HG03064 (cell line): ENCODE measurements around the gene PRPH.
"Not testable (repeated sequence)": the region's sequence is repeated elsewhere in the genome, so short reads cannot be mapped to it uniquely, and the experiment has no call there.

Source experiments
- ATAC-seq: cut with Tn5 transposase; IDR thresholded peaks from one replicate; pipeline ENCODE4 v1.9.1; 2021; ENCODE audit warnings: low read depth; ENCODE audit not compliant: unreplicated experiment

PRPH gene

DNA sequence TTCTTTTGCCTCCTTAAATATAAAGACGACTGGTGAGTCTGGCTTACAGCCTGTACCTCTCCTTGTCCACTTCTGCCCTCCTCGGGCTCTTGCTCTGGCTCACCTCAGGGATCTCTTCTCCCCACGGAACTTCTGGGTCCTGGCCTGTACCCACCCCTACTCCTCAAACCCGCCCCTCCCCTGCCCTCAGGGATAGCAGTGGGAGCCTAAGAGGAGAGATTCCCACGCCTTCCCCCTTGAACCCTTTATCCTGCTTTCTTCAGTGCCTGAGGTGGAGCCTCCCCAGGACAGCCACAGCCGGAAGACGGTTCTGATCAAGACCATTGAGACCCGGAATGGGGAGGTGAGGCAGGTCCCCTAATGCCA is 2.7 kb downstream of the PRPH start:
- no peak for ATAC-seq

DNA sequence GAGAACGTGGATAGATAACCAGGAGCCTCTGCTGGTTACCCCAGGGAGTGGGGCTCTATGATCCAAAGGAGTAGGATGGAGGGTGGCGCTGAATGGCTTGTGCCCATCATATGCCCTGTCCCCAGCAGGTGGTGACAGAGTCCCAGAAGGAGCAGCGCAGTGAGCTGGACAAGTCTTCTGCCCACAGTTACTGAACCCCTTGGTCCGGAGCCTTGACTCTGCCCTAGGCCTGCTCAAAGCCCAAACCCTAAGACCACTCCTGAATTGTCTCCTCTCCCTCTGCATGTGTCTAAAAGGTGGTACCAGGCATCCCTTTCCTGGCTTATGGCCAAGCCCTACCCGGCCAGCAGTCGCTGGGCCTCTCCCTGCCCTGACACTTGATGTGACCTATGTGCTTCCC is 3.2 kb downstream of the PRPH start:
- ATAC-seq, result no peak

DNA sequence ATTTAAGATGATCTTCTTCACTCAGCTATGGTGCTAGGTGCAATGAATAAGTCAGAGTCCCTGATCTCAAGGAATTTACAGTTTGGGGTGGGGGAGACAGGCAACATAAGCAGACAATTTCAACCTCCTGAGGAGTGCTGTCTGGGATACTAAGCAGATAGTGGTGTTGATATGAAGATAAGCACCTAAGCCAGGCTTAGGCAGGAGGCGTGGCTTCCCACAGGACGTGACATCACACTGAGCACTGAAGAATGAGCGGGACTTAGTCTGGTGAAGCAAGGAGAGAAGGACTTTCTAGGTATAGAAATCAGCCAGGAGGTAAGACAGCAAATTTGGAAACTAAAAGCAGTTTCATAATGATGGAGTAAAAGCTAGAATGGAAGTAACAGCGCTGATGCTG is 6.8 kb downstream of the PRPH start:
- ATAC-seq, result no peak

- no peak for ATAC-seq
These were observed 9.2 kb downstream of the PRPH start for GRCh38 chr12:49304161-49304560.

GRCh38 chr12:49305762-49306510 is 11.0 kb downstream of the PRPH start:
- ATAC-seq, result no peak

DNA sequence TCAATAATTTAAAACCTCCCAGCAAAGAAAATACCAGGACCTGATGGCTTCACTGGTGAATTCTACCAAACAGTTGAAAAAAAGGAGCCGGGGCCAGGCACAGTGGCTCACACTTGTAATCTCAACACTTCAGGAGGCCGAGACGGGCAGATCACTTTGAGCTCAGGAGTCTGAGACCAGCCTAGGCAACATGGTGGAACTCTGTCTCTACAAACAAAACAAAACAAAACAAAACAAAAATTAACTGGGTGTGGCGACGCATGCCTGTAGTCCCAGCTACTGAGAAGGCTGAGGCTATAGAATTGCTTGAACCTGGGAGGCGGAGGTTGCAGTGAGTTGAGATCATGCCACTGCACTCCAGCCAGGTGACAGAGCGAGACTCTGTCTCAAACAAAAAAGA is 14.4 kb downstream of the PRPH start:
- ATAC-seq, result no peak

DNA sequence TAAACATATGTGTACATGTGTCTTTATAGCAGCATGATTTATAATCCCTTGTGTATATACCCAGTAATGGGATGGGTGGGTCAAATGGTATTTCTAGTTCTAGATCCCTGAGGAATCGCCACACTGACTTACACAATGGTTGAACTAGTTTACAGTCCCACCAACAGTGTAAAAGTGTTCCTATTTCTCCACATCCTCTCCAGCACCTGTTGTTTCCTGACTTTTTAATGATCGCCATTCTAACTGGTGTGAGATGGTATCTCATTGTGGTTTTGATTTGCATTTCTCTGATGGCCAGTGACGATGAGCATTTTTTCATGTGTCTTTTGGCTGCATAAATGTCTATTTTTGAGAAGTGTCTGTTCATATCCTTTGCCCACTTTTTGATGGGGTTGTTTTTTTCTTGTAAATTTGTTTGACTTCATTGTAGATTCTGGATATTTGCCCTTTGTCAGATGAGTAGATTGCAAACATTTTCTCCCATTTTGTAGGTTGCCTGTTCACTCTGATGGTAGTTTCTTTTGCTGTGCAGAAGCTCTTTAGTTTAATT is 15.6 kb downstream of the PRPH start:
- not testable (repeated sequence) for ATAC-seq

GRCh38 chr12:49314811-49315210 is 19.9 kb downstream of the PRPH start:
- ATAC-seq, result no peak

DNA sequence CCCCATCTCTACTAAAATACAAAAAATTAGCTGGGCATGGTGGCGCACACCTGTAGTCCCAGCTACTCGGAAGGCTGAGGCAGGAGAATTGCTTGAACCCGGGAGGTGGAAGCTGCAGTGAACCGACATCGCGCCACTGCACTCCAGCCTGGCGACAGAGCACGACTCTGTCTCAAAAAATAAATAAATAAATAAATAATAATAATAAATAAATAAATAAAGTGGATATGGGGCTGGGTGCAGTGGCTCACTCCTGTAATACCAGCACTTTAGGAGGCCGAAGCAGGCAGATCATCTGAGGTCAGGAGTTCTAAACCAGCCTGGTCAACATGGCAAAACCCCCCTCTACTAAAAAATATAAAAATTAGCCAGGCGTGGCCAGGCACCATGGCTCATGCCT is 22.2 kb downstream of the PRPH start:
- not testable (repeated sequence) for ATAC-seq

DNA sequence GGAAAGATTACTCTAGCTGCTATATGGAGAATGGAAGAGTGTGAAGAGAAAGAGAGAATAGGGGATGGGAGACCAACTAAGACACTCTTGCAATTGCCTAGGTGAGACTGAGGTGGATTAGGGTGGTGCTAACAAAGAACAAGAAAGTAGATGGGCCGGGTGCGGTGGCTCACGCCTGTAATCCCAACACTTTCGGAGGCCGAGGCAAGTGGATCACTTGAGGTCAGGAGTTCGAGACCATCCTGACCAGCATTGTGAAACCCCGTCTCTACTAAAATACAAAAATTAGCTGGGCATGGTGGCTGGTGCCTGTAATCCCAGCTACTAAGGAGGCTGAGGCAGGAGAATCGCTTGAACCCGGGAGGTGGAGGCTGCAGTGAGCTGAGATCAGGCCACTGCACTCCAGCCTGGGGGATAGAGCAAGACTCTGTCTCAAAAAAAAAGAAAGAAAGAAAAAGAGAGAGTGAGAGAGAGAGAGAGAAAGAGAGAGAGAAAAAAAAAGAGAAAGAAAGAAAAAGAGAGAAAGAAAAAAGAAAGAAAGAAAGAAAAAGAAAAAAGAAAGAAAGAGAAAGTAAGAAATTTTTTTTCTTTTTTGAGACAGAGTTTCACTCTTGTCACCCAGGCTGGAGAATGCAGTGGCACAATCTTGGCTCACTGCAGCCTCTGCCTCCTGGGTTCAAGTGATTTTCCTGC is 25.6 kb downstream of the PRPH start:
- ATAC-seq, result not testable (repeated sequence)

DNA sequence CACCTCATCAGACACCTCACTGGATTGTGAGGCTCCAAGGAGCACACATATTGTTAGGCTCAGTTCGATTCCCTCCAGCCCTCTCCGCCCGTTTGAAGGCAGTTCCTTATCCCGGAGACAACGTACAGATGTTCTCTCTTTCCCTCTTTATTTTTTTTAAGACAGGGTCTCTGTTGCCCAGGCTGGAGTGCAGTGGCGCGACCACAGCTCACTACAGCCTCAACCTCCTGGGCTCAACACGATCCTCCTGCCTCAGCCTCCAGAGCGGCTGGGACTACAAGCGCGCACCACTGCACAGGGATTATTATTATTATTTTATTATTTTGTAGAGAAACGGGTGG is 27.4 kb downstream of the PRPH start:
- no peak for ATAC-seq

DNA sequence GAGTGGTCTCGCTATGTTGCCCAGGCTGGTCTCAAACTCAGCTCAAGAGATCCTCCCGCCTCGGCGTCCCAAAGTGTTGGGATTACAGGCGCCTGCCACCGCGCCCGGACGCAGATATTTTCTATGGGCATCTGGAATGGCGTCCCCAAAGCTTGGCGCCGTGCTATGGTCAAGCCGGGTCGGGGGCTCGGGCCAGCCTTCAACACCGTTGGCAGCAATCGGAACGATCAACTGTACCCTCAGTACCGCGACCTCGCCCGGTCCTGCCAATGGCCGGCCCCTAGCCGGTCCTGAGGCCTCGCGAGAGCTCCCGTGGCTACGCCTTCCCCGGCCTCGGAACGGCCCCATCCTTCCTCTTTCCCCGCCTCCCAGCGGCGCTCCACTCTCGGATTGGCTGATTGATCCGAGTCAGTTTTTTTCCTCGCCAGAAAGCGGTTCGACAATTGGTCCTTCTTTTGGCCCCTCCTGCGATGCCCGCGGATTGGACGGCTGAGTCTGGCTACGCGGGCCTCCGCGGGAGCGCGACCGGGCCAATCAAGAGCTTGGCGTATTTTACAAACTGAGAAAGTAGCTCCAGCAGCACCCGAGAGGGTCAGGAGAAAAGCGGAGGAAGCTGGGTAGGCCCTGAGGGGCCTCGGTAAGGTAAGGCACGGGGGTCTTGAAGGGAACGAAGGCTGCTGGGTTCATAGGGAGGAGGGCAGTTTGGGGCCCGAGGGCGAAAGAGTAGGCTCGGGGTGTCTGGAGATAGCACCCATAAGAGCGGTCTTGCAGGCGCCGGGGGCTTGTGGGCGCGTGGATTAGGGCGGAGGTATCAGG is 28.0 kb downstream of the PRPH start, which contains the start of gene TROAP:
Gene TROAP (plus strand): TSS at position 548 of the 816 bp plus-strand sequence. CDS start 354 bp downstream, outside the sequence.
- ATAC-seq, result peak; percentile 96

DNA sequence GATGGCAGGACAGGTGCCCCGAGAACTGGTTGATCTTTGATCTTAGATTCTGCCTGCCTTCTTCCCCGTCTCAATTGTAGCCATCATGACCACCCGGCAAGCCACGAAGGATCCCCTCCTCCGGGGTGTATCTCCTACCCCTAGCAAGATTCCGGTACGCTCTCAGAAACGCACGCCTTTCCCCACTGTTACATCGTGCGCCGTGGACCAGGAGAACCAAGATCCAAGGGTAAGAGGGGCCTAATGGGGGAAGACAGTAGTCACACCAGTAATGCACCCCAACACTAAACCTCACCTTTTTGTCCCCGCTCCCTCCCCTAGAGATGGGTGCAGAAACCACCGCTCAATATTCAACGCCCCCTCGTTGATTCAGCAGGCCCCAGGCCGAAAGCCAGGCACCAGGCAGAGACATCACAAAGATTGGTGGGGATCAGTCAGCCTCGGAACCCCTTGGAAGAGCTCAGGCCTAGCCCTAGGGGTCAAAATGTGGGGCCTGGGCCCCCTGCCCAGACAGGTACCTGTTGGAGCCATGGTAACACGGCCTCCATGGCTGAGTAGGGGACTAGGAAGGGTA is 28.7 kb downstream of the PRPH start:
- no peak for ATAC-seq

DNA sequence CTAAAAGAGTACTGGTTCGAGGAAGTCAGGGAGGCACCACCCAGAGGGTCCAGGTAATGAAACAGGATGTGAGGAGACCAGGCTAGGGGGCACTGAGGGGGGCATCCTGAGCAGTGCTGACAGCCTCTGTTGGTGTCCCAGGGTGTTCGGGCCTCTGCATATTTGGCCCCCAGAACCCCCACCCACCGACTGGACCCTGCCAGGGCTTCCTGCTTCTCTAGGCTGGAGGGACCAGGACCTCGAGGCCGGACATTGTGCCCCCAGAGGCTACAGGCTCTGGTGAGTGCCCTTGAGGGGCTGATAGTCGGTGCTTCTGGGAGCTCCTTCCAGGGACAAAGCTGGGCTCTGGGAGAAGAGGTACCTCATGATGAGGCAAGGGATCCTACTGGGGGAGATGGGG is 30.7 kb downstream of the PRPH start:
- ATAC-seq, result no peak

DNA sequence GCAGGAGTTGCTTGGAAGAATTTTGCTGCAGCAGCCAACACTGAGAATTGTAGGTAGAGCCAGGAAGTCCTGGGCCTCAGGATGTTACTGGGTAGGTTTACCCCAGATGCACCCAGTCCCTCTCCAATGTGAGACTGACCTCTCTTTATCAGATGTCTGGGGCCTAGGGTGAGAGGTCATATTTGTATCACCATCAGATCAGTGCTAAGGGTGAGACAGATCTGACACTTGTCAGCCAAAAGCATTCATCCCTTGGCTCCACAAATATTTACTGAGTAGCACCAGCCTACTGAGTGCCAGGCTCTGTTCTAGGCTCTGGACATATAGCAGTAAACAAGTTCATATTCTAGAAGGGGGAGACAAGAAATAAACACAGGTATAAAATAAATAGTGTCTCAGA is 32.4 kb downstream of the PRPH start:
- no peak for ATAC-seq

DNA sequence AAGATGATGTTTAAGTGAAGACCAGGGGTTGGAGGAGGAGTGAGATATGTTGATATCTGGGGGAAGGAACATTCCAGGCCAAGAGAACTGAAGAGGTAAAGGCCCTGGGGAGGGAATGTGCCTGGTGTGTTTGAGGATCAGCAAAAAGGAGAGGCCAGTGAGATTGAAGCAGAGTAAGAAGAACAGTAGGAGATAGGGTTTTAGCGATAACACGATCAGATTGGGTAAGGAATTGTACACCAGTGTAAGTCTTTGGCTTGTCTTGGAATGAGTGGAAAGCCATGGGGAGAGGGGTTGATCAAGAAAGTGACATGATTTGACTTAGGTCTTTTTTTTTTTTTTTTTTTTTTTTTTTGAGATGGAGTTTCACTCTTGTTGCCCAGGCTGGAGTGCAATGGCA is 32.9 kb downstream of the PRPH start:
- ATAC-seq, result no peak

DNA sequence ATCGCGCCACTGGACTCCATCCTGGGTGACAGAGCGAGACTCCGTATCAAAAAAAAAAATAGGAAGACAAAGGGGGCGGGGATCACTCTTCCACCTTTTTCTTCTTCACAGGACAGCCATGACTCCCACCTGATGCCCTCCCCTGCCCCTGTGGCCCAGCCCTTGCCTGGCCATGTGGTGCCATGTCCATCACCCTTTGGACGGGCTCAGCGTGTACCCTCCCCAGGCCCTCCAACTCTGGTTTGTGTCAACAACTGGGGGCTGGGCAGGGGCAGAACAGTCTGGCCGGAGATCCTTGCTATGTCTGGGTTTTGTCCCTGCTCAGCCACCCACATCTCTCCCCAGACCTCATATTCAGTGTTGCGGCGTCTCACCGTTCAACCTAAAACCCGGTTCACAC is 33.9 kb downstream of the PRPH start:
- ATAC-seq, result no peak

GRCh38 chr12:49330032-49330619 is 35.2 kb downstream of the PRPH start:
- no peak for ATAC-seq

DNA sequence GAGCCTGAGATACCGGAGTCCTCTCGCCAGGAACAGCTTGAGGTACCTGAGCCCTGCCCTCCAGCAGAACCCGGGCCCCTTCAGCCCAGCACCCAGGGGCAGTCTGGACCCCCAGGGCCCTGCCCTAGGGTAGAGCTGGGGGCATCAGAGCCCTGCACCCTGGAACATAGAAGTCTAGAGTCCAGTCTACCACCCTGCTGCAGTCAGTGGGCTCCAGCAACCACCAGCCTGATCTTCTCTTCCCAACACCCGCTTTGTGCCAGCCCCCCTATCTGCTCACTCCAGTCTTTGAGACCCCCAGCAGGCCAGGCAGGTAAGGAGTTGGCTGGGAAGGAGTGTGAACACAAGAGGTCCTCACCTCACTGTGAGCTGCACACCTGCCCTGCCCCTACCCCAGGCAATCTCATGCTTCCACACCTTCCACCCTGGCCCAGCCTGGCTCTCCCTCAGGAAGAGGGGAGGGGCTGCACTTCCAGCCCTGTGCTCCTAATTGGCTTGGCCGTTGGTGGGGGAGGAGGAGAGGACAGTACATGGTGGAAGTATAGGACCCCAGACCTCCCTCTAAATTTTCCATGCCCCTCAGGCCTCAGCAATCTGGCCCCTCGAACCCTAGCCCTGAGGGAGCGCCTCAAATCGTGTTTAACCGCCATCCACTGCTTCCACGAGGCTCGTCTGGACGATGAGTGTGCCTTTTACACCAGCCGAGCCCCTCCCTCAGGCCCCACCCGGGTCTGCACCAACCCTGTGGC is 35.9 kb downstream of the PRPH start:
- ATAC-seq, result no peak
